Thyroid gland (tissue), 4 donors: ENCODE data around the gene OR8B12.

Experiments used
- POLR2A ChIP-seq, 2 donors: fragments of 450-650 bp; IDR thresholded peaks; one replicate each; pipeline ENCODE4 v1.6.1; 2017; ENCODE audit warnings: antibody characterized with exemption in 2 of 2, mild to moderate bottlenecking in 2 of 2, moderate library complexity in 1 of 2
- TF ChIP-seq, protein P1 (sequence below), 6 experiments: fragments of 200-600 bp in 3 of 6; fragments of 450-650 bp in 3 of 6; sonication (generic) in 3 of 6; IDR thresholded peaks; one replicate each; pipeline ENCODE4 v1.5.1; 2016 to 2019; ENCODE audit warnings: antibody characterized with exemption in 6 of 6, mild to moderate bottlenecking in 2 of 6, inconsistent platforms in 1 of 6, moderate library complexity in 1 of 6

DNA sequence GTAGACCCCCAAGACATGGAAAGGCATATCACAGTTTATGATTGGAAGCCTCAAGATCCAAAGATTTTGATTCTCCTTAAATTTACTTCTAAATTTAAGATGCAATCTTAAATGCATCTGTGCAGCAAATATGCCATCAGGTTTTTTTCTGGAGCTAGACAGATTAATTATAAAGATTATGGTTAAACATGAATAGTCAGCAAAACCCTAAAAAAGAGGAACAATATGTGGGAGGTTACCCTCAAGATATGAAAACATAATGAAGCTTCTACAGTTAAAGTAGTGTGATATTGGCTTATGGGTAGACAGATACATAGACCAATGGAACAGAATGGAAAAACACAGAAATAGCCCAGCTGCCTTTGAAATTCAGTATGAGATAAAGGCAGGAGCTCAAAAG, 31.7 kb downstream of the OR8B12 start:
- TF ChIP-seq, protein P1, sequence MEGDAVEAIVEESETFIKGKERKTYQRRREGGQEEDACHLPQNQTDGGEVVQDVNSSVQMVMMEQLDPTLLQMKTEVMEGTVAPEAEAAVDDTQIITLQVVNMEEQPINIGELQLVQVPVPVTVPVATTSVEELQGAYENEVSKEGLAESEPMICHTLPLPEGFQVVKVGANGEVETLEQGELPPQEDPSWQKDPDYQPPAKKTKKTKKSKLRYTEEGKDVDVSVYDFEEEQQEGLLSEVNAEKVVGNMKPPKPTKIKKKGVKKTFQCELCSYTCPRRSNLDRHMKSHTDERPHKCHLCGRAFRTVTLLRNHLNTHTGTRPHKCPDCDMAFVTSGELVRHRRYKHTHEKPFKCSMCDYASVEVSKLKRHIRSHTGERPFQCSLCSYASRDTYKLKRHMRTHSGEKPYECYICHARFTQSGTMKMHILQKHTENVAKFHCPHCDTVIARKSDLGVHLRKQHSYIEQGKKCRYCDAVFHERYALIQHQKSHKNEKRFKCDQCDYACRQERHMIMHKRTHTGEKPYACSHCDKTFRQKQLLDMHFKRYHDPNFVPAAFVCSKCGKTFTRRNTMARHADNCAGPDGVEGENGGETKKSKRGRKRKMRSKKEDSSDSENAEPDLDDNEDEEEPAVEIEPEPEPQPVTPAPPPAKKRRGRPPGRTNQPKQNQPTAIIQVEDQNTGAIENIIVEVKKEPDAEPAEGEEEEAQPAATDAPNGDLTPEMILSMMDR (IDR thresholded peaks at IDR 0.05) = no peak
- TF ChIP-seq POLR2A (IDR thresholded peaks at IDR 0.05) = no peak
